ENCODE results near the gene ZNF701.

Gene ZNF701

GRCh38 chr19:52570000-52570861 is at the start of gene ZNF701 (continued):
- no peak for TF ChIP-seq ZNF433 (tag by site-specific recombination; IDR thresholded peaks at IDR 0.05; ENCODE audit: low read depth)
- TF ChIP-seq ZBTB10 (tag by site-specific recombination; IDR thresholded peaks at IDR 0.05), result no peak
- no peak for TF ChIP-seq ZNF791 (tag by site-specific recombination; IDR thresholded peaks at IDR 0.05)
- no peak for TF ChIP-seq ZNF530 (tag by site-specific recombination; IDR thresholded peaks at IDR 0.05; ENCODE audit: low read depth)
- no peak for TF ChIP-seq ZNF10 (tag by site-specific recombination; IDR thresholded peaks at IDR 0.05)
- TF ChIP-seq ZNF112 (tag by site-specific recombination; IDR thresholded peaks at IDR 0.05), result no peak
- no peak for TF ChIP-seq ZNF549 (tag by site-specific recombination; IDR thresholded peaks at IDR 0.05)
- TF ChIP-seq ZNF544 (tag by site-specific recombination; IDR thresholded peaks at IDR 0.05), result no peak
- no peak for TF ChIP-seq ZNF26 (tag by site-specific recombination; IDR thresholded peaks at IDR 0.05)
- TF ChIP-seq ZNF202 (tag by site-specific recombination; IDR thresholded peaks at IDR 0.05; ENCODE audit: borderline replicate concordance), result no peak
- 0 out of 2 replicates have a peak, but pooled peaks have one; percentile 6 for TF ChIP-seq KLF17 (tag by site-specific recombination; IDR thresholded peaks at IDR 0.05)
- TF ChIP-seq ZSCAN16 (tag by site-specific recombination; IDR thresholded peaks at IDR 0.05), result no peak
- no peak for TF ChIP-seq ZNF121 (tag by site-specific recombination; IDR thresholded peaks at IDR 0.05)
- no peak for TF ChIP-seq ZNF146 (tag by site-specific recombination; IDR thresholded peaks at IDR 0.05)
- peak; percentile 74 for TF ChIP-seq KLF8 (tag by site-specific recombination; IDR thresholded peaks at IDR 0.05)
- TF ChIP-seq ZNF701 (tag by site-specific recombination; IDR thresholded peaks at IDR 0.05), result no peak
- TF ChIP-seq BCL11A (tag by site-specific recombination; IDR thresholded peaks at IDR 0.05; ENCODE audit: low read depth), result no peak
- no peak for TF ChIP-seq ZIC2 (tag by site-specific recombination; IDR thresholded peaks at IDR 0.05)
- TF ChIP-seq ZNF140 (tag by site-specific recombination; IDR thresholded peaks at IDR 0.05), result no peak
- TF ChIP-seq YY1 (tag by site-specific recombination; IDR thresholded peaks at IDR 0.05), result no peak
- no peak for TF ChIP-seq OSR2 (tag by site-specific recombination; IDR thresholded peaks at IDR 0.05)
- TF ChIP-seq GLI4 (tag by site-specific recombination; IDR thresholded peaks at IDR 0.05), result no peak
- TF ChIP-seq ZNF558 (tag by site-specific recombination; IDR thresholded peaks at IDR 0.05), result no peak
- no peak for TF ChIP-seq ZNF624 (tag by site-specific recombination; IDR thresholded peaks at IDR 0.05)
- TF ChIP-seq HIC1 (tag by site-specific recombination; IDR thresholded peaks at IDR 0.05), result no peak
- no peak for TF ChIP-seq ELK4 (IDR thresholded peaks at IDR 0.05; ENCODE audit: borderline replicate concordance, low read depth, low read length)
- peak; percentile 60; the same call in 1 of the 2 replicates for TF ChIP-seq ZFP69B (tag by site-specific recombination; IDR thresholded peaks at IDR 0.05)
- TF ChIP-seq ZBTB44 (tag by site-specific recombination; IDR thresholded peaks at IDR 0.05), result no peak
- TF ChIP-seq ZFP37 (tag by site-specific recombination; IDR thresholded peaks at IDR 0.05), result 0 out of 2 replicates have a peak, but pooled peaks have one; percentile 26
- no peak for TF ChIP-seq ZNF510 (tag by site-specific recombination; IDR thresholded peaks at IDR 0.05; ENCODE audit: insufficient replicate concordance)
- TF ChIP-seq ZNF670 (tag by site-specific recombination; IDR thresholded peaks at IDR 0.05; ENCODE audit: low read depth), result no peak
